CD4-positive, alpha-beta T cell treated with Interleukin-6 at 100 ng/mL for 8 hours (primary cell): Measurements from ENCODE around the gene GPSM1.

ENCODE experiments used
- DNase-seq: peaks from one replicate; pipeline ENCODE4 v3.0.0-alpha.2; 2020; ENCODE audit warnings: mixed read lengths, low spot score

Gene GPSM1

GRCh38 chr9:136327304-136327974 is at the start of gene GPSM1:
TSS of gene GPSM1 (plus strand) at chr9:136327539. CDS start at chr9:136327696, 157 bp downstream.
- peak; percentile 22 for DNase-seq

- DNase-seq: no peak
Measured at GRCh38 chr9:136277746-136278145, 49.6 kb upstream of the GPSM1 start.

- DNase-seq: no peak
Measured at GRCh38 chr9:136278221-136278620, 49.1 kb upstream of the GPSM1 start.

- no peak for DNase-seq
Measured at GRCh38 chr9:136278894-136279293, 48.4 kb upstream of the GPSM1 start.

- no peak for DNase-seq
Measured at GRCh38 chr9:136279471-136279870, 47.9 kb upstream of the GPSM1 start.

GRCh38 chr9:136280535-136281315 is 46.6 kb upstream of the GPSM1 start:
- DNase-seq: no peak

GRCh38 chr9:136281421-136282271 is 45.7 kb upstream of the GPSM1 start:
- DNase-seq: no peak

- DNase-seq: no peak
Measured at GRCh38 chr9:136282272-136282861, 45.0 kb upstream of the GPSM1 start.

GRCh38 chr9:136283291-136284235 is 43.8 kb upstream of the GPSM1 start:
- peak; percentile 65 for DNase-seq

- DNase-seq: no peak
Measured at GRCh38 chr9:136284311-136284710, 43.0 kb upstream of the GPSM1 start.

- DNase-seq: no peak
Measured at GRCh38 chr9:136284951-136285350, 42.4 kb upstream of the GPSM1 start.

- DNase-seq: no peak
Measured at GRCh38 chr9:136285501-136286358, 41.6 kb upstream of the GPSM1 start.

- DNase-seq: no peak
Measured at GRCh38 chr9:136286359-136286986, 40.9 kb upstream of the GPSM1 start.

- DNase-seq: no peak
Measured at GRCh38 chr9:136286987-136287379, 40.4 kb upstream of the GPSM1 start.

GRCh38 chr9:136287960-136288753 is 39.2 kb upstream of the GPSM1 start:
- no peak for DNase-seq

GRCh38 chr9:136289651-136290507 is 37.5 kb upstream of the GPSM1 start:
- DNase-seq: no peak

GRCh38 chr9:136290508-136291000 is 36.8 kb upstream of the GPSM1 start:
- no peak for DNase-seq
